Measurements from ENCODE around the gene MYO5B. TPM values are rescaled to one million over a fixed set of nuclear protein-coding genes. Genes with fewer than 3 reads are reported as not detected.

The MYO5B gene
- total RNA-seq, 1 donor from 2014 or later: 39.1 TPM

DNA sequence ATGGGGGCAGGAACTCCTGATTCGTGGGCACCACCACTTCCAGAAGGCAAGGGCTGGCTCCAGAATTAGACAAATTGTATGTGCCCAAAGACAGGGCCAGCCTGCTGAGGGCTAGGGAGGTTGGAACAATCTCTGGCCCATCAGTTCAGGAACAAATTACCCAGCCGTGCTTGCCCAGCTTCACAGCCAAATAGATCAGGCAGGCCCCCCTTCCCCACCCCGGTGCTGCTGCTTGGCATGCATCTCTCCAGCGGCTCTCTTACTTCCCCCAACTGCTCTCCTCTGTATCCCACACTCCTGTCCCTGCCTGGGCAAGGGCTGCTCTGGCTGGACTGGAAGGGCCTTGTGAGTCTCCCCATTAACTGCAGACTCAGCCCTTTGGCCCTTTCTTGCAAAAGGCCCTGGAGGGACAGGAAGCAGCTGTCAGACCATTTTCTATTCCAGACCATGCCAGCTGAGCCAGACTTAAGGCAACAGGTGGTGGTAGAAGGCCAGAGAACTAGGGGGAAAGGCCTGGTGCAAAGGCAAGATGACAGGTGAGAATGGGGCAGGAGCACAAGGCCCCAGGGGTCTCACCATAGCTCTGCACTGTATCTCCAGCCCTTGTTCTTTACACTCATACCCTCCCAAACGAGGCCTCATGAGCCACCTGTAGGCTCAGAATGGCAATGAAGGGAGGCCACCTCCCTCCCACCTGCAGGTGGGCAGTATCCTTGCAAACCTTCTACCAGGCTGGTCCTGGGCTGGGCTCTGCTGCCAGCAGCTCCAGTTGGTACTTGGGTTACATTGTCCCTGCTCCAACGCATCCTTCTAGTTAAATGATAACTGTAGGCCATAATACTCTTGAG is 350.9 kb downstream of the MYO5B start:
- no peak overlapping the region for H3K27ac Mint-ChIP-seq
- no peaks in the 10 kb centered on the region for H3K9me3 Mint-ChIP-seq (ENCODE audit: low read depth)
- peaks cover 22% of the 10 kb centered on the region for H3K36me3 Mint-ChIP-seq (ENCODE audit: insufficient read depth)
- no peak overlapping the region for H3K4me3 Mint-ChIP-seq (ENCODE audit: low read depth)
- H3K27me3 Mint-ChIP-seq: no peaks in the 10 kb centered on the region
- TF ChIP-seq, protein P1, sequence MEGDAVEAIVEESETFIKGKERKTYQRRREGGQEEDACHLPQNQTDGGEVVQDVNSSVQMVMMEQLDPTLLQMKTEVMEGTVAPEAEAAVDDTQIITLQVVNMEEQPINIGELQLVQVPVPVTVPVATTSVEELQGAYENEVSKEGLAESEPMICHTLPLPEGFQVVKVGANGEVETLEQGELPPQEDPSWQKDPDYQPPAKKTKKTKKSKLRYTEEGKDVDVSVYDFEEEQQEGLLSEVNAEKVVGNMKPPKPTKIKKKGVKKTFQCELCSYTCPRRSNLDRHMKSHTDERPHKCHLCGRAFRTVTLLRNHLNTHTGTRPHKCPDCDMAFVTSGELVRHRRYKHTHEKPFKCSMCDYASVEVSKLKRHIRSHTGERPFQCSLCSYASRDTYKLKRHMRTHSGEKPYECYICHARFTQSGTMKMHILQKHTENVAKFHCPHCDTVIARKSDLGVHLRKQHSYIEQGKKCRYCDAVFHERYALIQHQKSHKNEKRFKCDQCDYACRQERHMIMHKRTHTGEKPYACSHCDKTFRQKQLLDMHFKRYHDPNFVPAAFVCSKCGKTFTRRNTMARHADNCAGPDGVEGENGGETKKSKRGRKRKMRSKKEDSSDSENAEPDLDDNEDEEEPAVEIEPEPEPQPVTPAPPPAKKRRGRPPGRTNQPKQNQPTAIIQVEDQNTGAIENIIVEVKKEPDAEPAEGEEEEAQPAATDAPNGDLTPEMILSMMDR (IDR thresholded peaks at IDR 0.05; ENCODE audit: unreplicated experiment): no peak
- DNase-seq (ENCODE audit: low spot score, unreplicated experiment): no peak
- no peaks in the 10 kb centered on the region for H3K4me1 Mint-ChIP-seq (ENCODE audit: low read depth)

GRCh38 chr18:49843131-49843530 is 351.8 kb downstream of the MYO5B start:
- no peak overlapping the region for H3K27ac Mint-ChIP-seq
- no peaks in the 10 kb centered on the region for H3K27me3 Mint-ChIP-seq
- H3K36me3 Mint-ChIP-seq (ENCODE audit: insufficient read depth): peaks cover 19% of the 10 kb centered on the region
- no peak overlapping the region for H3K4me3 Mint-ChIP-seq (ENCODE audit: low read depth)
- no peak for DNase-seq (ENCODE audit: low spot score, unreplicated experiment)
- H3K4me1 Mint-ChIP-seq (ENCODE audit: low read depth): no peaks in the 10 kb centered on the region
- H3K9me3 Mint-ChIP-seq (ENCODE audit: low read depth): no peaks in the 10 kb centered on the region
- TF ChIP-seq, protein P1 (IDR thresholded peaks at IDR 0.05; ENCODE audit: unreplicated experiment): no peak

GRCh38 chr18:49842656-49843055 is 352.3 kb downstream of the MYO5B start:
- Mint-ChIP-seq H3K27me3 (no peaks in the 10 kb centered on the region), H3K27ac (no peak overlapping the region)

GRCh38 chr18:49841236-49842217 is 353.4 kb downstream of the MYO5B start:
- no peak overlapping the region for H3K27ac Mint-ChIP-seq
- no peaks in the 10 kb centered on the region for H3K9me3 Mint-ChIP-seq (ENCODE audit: low read depth)
- H3K4me3 Mint-ChIP-seq (ENCODE audit: low read depth): no peak overlapping the region
- TF ChIP-seq, protein P1 (IDR thresholded peaks at IDR 0.05; ENCODE audit: unreplicated experiment): no peak
- H3K27me3 Mint-ChIP-seq: no peaks in the 10 kb centered on the region
- peaks cover 18% of the 10 kb centered on the region for H3K36me3 Mint-ChIP-seq (ENCODE audit: insufficient read depth)
- DNase-seq (ENCODE audit: low spot score, unreplicated experiment): no peak
- H3K4me1 Mint-ChIP-seq (ENCODE audit: low read depth): peaks cover 8% of the 10 kb centered on the region

More at GRCh38 chr18:49842656-49843055, 352.3 kb downstream of the MYO5B start:
- TF ChIP-seq, protein P1 (IDR thresholded peaks at IDR 0.05; ENCODE audit: unreplicated experiment): no peak
- Mint-ChIP-seq H3K36me3 (ENCODE audit: insufficient read depth) (peaks cover 17% of the 10 kb centered on the region), H3K4me1 (ENCODE audit: low read depth) (no peaks in the 10 kb centered on the region), H3K4me3 (ENCODE audit: low read depth) (no peak overlapping the region), H3K9me3 (ENCODE audit: low read depth) (no peaks in the 10 kb centered on the region)
- DNase-seq (ENCODE audit: low spot score, unreplicated experiment): no peak

DNA sequence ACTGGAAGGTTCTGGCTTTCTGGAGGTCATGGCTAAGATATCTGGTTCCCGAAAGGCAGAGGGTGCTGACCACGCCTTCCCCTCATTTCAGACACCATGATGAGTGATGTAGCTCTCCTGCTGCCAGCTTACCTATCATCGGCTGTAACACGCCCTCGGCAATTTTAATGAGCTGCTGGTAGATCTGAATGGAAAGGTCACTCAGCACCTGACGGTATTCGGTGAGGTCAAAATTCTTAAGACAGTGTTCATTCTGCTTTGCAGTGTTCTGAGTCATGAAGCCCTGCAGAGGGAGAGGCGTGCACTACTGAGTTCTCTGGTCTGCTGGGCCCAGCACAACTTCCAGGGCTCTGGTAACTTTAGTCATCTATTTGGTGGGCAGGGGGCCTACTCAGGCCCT is 355.9 kb downstream of the MYO5B start:
- Mint-ChIP-seq H3K4me1 (ENCODE audit: low read depth) (peaks cover 25% of the 10 kb centered on the region), H3K4me3 (ENCODE audit: low read depth) (no peak overlapping the region), H3K27me3 (no peaks in the 10 kb centered on the region), H3K9me3 (ENCODE audit: low read depth) (no peaks in the 10 kb centered on the region), H3K27ac (no peak overlapping the region), H3K36me3 (ENCODE audit: insufficient read depth) (peaks cover 23% of the 10 kb centered on the region)
- DNase-seq (ENCODE audit: low spot score, unreplicated experiment): no peak
- TF ChIP-seq, protein P1 (IDR thresholded peaks at IDR 0.05; ENCODE audit: unreplicated experiment): no peak

Data from progenitor cell of endocrine pancreas (in vitro differentiated cells).